ENCODE data around the gene ADIRF. TPM values are rescaled to one million over a fixed set of nuclear protein-coding genes. Genes with fewer than 3 reads are reported as not detected.
A peak's percentile ranks its signal among the peaks of the same experiment; 100 is the strongest.

Gene ADIRF
- total RNA-seq, 1 experiment from 2014 or later, result not detected

DNA sequence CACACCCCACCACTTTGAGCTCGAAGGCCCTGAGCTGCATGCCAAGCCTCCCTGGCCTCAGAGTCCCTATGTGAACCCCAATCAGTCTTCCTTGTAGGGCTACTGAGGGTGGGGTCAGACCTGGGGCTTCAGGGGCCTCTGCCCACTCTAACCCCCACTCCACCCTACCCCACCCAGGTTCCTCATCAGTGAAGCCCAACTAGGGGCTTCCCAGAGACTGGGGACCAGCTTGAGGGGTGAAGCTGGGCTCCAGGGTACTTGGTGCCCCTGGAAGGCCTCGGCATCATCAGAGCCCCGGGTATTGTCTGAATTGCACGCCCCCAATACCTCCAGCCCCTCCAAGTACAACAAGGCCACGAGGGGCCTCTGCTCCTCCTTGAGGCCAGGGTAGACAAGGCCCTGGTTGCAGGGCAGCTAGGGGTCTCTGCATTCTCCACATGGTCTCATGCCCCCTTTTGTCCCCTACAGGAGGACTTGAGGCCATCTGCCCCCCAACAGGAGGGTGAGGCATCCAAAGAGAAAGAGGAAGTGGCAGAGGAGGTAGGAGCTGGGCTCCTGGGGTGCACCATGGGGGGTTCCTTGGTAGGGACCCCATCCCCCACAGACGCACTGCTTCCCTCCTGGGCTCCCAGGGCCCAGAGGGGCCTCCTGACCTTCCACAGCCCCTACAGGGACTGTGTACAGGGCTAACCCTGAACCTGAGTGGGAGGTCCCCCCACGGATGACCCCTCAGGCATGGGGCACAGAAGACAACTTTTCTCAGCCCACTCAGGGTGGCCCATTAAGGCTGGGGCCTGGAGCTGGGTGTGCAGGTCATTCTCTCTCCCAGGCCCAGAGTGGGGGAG lies 5.9 kb upstream of the ADIRF start:
- Mint-ChIP-seq H3K4me1 (ENCODE audit: low read depth, unreplicated experiment) (peaks cover 10% of the 10 kb centered on the region), H3K4me3 (ENCODE audit: unreplicated experiment) (no peak overlapping the region), H3K27me3 (ENCODE audit: insufficient read depth, unreplicated experiment) (no peaks in the 10 kb centered on the region), H3K36me3 (ENCODE audit: insufficient read depth, unreplicated experiment) (peaks cover 8% of the 10 kb centered on the region), H3K27ac (ENCODE audit: unreplicated experiment) (no peak overlapping the region), H3K9me3 (ENCODE audit: unreplicated experiment) (no peaks in the 10 kb centered on the region)
- no peak for TF ChIP-seq CTCF (IDR thresholded peaks at IDR 0.05; ENCODE audit: insufficient read depth in 1 of 2, low read depth in 1 of 2, low read length in 1 of 2, severe bottlenecking in 1 of 2, unreplicated experiment in 1 of 2)
- Histone ChIP-seq H3K36me3 (ENCODE audit: control insufficient read depth, insufficient read depth, low read length) (no peaks in the 10 kb centered on the region), H3K4me1 (peaks cover 27% of the 10 kb centered on the region), H3K27me3 (replicated peaks; ENCODE audit: control insufficient read depth, insufficient read depth, low read length) (no peaks in the 10 kb centered on the region), H3K4me3 (ENCODE audit: low read depth, low read length) (no peak overlapping the region), H3K9me3 (no peaks in the 10 kb centered on the region)
- ChIA-PET POLR2A (no interaction called here), CTCF (interaction anchor here (0.9 kb wide), 1 partner anchor 9 kb away, joined by 3 read pairs; no protein-coding TSS in a partner anchor)
- no peak for DNase-seq
- intact Hi-C loops (cut with micrococcal nuclease; ENCODE audit: unreplicated experiment), result no loop called here
- BruUV-seq (replicated peaks), result no TSS peak

DNA sequence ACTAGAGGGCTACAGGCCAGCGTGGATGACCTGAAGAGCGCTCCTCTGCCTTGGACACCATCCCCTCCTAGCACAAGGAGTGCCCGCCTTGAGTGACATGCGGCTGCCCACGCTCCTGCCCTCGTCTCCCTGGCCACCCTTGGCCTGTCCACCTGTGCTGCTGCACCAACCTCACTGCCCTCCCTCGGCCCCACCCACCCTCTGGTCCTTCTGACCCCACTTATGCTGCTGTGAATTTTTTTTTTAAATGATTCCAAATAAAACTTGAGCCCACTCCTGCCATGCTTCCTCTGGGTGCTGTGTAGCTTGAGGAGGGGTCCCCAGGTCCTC lies 5.3 kb upstream of the ADIRF start:
- Mint-ChIP-seq H3K36me3 (ENCODE audit: insufficient read depth, unreplicated experiment) (peaks cover 8% of the 10 kb centered on the region), H3K27ac (ENCODE audit: unreplicated experiment) (no peak overlapping the region), H3K4me1 (ENCODE audit: low read depth, unreplicated experiment) (peaks cover 15% of the 10 kb centered on the region), H3K4me3 (ENCODE audit: unreplicated experiment) (no peak overlapping the region), H3K9me3 (ENCODE audit: unreplicated experiment) (no peaks in the 10 kb centered on the region), H3K27me3 (ENCODE audit: insufficient read depth, unreplicated experiment) (no peaks in the 10 kb centered on the region)
- Histone ChIP-seq H3K36me3 (ENCODE audit: control insufficient read depth, insufficient read depth, low read length) (no peaks in the 10 kb centered on the region), H3K4me3 (ENCODE audit: low read depth, low read length) (no peak overlapping the region), H3K4me1 (peaks cover 30% of the 10 kb centered on the region), H3K27me3 (replicated peaks; ENCODE audit: control insufficient read depth, insufficient read depth, low read length) (no peaks in the 10 kb centered on the region), H3K9me3 (no peaks in the 10 kb centered on the region)
- intact Hi-C loops (cut with micrococcal nuclease; ENCODE audit: unreplicated experiment), result no loop called here
- DNase-seq, result peak in 1 of 2 experiments; percentile 30
- ChIA-PET CTCF (interaction anchor here (0.9 kb wide), 1 partner anchor 8 kb away, joined by 3 read pairs; no protein-coding TSS in a partner anchor), POLR2A (no interaction called here)
- BruUV-seq (replicated peaks), result no TSS peak
- TF ChIP-seq CTCF (IDR thresholded peaks at IDR 0.05; ENCODE audit: insufficient read depth in 1 of 2, low read depth in 1 of 2, low read length in 1 of 2, severe bottlenecking in 1 of 2, unreplicated experiment in 1 of 2), result no peak

- H3K36me3 ChIP-seq (ENCODE audit: control insufficient read depth, insufficient read depth, low read length), result no peaks in the 10 kb centered on the region
- H3K4me1 ChIP-seq, result peaks cover 30% of the 10 kb centered on the region
- H3K27me3 Mint-ChIP-seq (ENCODE audit: insufficient read depth, unreplicated experiment), result no peaks in the 10 kb centered on the region
- H3K9me3 ChIP-seq, result no peaks in the 10 kb centered on the region
- intact Hi-C loops (cut with micrococcal nuclease; ENCODE audit: unreplicated experiment), result no loop called here
- H3K36me3 Mint-ChIP-seq (ENCODE audit: insufficient read depth, unreplicated experiment), result peaks cover 8% of the 10 kb centered on the region
- no peak for TF ChIP-seq CTCF (IDR thresholded peaks at IDR 0.05; ENCODE audit: insufficient read depth in 1 of 2, low read depth in 1 of 2, low read length in 1 of 2, severe bottlenecking in 1 of 2, unreplicated experiment in 1 of 2)
- DNase-seq, result no peak
- no peak overlapping the region for H3K27ac Mint-ChIP-seq (ENCODE audit: unreplicated experiment)
- no peak overlapping the region for H3K4me3 ChIP-seq (ENCODE audit: low read depth, low read length)
- no peaks in the 10 kb centered on the region for H3K27me3 ChIP-seq (replicated peaks; ENCODE audit: control insufficient read depth, insufficient read depth, low read length)
- ChIA-PET POLR2A (no interaction called here), CTCF (no interaction called here)
- no peaks in the 10 kb centered on the region for H3K9me3 Mint-ChIP-seq (ENCODE audit: unreplicated experiment)
- H3K4me3 Mint-ChIP-seq (ENCODE audit: unreplicated experiment), result no peak overlapping the region
- BruUV-seq (replicated peaks), result no TSS peak
- H3K4me1 Mint-ChIP-seq (ENCODE audit: low read depth, unreplicated experiment), result peaks cover 15% of the 10 kb centered on the region
Measured at GRCh38 chr10:86963341-86963919, 4.9 kb upstream of the ADIRF start.
